Endometrium (tissue), 2 donors: ENCODE data around the gene OSCAR.

Experiments
- FAIRE-seq: peaks from 2 replicates; lab custom pipeline; 2012; peaks lifted over from hg19 to GRCh38; lab: Jason Lieb, UNC
- donor health status: control.
- donor health status: control.

Gene OSCAR, protein sequence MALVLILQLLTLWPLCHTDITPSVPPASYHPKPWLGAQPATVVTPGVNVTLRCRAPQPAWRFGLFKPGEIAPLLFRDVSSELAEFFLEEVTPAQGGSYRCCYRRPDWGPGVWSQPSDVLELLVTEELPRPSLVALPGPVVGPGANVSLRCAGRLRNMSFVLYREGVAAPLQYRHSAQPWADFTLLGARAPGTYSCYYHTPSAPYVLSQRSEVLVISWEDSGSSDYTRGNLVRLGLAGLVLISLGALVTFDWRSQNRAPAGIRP

DNA sequence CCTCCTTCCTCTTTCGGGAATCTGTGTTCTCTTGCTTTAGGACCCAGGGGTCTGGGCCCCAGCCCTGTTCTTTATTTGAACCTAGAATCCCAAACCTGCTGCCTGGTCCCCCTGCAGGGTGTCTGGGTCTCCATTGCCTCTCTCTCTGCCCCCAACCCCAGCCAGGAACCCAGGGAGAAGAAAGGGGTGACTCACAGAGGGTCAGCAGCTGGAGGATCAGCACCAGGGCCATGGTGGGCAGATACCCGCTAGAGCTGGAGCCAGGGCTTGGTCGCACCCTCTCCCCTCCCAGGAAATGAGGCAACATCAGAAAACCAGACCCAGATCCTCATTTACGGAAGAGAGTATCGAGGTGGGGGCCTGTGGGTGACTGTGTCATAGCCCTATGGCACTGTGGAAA lies at the start of gene OSCAR:
Gene OSCAR, minus strand, starts transcription at position 243 of the 400 bp plus-strand sequence. Its CDS starts 11 bp downstream, at position 232.
- no peak for FAIRE-seq

DNA sequence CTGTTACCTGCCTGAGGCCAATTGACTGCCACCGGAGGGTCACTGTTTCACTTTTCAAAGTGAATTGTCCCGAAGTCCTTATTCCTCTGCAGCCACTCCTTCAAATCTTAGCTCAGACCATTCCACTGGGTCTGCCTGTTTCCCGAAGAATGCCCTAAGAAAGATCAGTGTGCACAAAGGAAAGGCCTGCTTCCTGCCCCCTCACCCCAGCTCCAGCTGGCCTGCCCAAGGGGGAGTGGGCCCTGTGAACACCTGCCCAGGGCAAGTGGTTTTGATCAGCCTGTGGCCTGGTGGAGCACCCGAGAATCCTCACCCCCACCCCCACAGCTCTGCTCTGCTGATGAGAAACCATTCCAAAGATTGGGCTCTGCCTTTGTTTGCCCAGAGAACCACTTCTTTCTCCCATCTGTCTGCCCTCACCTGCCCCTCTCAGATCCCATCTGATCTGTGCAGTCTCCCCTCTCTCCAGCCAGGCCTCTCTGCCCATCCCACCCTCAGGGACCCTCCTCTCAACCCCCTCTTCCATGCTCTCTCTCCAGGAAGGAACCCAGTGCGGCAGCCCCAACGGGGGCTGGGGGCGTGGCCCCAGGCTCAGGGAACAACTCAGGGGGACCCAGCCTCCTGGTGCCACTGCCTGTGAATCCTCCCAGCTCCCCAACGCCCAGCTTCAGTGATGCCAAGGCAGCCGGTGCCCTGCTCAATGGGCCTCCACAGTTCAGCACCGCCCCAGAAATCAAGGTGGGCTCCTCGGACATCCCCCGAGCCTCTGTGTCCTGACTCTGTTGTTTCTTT lies 48.6 kb upstream of the OSCAR start:
- FAIRE-seq = no peak

DNA sequence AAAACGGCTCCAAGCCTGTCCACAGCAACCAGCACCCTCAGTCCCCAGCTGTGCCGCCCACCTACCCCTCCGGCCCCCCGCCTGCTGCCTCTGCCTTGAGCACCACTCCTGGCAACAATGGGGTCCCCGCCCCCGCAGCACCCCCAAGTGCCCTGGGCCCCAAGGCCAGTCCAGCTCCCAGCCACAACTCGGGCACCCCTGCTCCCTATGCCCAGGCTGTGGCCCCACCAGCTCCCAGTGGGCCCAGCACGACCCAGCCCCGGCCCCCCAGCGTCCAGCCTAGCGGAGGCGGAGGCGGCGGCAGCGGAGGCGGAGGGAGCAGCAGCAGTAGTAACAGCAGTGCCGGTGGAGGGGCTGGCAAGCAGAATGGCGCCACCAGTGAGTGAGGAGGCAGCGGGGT lies 47.6 kb upstream of the OSCAR start:
- FAIRE-seq = no peak

DNA sequence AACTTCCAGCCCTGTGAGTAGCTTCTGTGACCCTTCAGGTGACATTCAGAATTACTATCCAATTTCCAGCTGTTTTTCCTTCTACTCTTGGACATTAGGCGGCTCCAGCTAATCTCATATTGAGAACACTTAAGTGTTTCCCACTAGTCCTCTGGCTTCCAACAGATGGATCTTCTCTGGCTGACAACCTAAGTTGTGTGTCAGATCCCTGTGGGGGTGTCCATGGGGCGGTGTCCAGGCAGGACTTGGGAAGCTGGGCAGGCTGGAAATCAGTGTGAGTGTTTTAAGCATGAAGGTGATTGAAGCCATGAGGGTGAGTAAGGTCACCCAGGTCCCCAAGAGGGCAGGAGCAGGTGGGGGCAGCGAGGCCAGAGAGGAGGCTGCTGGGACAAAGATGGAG lies 47.1 kb upstream of the OSCAR start:
- FAIRE-seq = no peak

DNA sequence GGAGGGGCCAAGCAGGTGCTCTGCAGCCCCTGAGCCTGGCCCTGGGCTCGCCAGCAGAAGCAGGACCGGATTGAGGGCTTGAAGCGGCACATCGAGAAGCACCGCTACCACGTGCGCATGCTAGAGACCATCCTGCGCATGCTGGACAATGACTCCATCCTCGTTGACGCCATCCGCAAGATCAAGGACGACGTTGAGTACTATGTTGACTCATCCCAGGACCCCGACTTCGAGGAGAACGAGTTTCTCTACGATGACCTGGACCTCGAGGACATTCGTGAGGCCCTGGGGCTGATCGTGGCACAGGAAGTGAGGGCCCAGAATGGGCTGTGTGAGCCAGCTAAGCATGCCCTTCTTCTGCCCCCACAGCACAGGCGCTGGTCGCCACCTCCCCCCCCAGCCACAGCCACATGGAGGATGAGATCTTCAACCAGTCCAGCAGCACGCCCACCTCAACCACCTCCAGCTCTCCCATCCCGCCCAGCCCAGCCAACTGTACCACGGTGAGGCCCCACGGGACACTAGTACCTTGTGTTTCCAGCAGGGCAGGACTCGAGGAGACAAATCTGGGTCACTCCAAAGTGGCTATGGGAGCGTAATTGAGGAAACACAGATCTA lies 45.0 kb upstream of the OSCAR start:
- FAIRE-seq = no peak

DNA sequence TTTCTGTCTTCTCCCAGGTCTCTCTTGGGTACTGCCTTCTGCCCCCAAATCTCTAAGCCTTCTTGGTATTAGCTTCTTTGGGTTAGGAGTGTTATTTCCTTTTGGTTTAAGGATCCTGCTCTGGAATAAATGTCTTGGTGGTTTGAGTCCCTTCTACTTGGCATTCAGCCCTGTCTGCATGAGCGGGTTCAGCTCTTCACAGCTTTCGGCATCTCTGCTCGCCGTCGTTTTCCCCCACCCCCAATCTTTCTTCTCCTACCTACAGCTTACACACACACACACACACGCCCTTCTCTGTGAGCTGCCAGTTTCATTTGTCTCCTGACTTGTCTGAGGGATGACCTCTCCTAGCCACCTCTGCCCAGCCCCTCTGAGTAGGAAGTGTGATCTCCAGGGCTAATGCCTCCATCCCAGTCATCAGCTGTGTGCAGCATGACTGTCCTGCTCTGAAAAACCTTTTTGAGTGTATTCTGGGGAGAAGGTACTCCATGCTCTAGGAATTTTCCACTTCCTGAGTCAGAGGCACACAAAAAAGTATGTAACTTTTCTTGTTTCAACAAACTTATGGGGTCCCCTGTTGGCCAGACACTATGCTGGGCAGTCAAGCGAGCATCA lies 41.7 kb upstream of the OSCAR start:
- no peak for FAIRE-seq

DNA sequence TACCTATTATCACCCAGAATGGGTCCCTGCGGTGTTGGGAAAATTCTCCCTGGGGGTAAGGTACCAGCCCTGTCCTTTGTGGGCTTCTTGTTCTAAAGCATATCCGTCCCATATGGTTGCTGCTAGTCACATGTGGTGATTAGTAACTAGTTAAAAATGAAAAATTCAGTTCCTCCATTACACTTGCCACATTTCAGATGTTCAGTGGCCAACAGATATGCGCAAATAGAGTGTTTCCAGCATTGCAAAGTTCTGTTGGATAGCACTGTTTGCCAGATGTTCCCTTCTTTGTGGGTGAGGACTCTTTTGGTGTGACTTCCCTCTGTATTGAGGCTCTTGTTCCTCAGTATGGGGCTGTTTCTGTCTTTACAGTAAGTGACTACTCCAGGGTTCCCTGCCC lies 40.8 kb upstream of the OSCAR start:
- no peak for FAIRE-seq

DNA sequence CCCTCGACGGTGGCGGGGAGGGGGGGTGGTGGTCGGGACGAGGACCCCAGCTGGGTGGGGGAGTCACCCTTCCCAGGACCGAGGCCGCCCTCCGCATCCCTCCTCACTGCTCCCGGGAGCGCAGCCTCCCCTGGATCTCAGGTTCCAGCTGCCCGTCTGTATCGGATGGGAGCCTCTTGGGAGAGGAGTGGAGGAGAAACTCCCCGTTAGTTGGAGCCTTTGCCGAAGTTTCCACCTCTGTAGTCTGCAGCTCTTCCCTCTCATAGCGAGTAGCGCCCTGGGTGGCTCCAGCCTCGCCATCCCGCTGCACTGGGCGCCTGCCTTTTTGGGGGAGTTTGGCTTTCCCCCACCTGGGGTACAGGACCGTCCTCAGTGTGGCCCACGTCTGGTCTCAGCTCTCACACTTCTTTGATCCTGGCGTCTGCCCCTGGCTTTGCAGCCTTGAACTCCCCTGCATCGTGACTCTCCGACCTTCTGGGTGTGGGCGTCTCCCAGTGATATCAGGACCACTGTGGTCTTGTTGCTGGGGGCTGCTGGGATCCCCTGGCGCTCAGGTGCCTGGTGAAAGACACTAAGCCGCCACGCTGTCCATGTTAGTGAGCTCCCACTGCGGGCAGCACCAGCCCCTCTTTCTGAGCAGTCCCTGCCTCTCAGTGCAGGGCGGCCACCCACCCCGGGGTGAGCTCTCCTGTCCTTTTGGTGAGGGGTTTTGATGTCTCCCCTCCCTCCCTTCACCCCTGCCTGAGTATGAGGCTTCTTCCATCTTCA lies 38.1 kb upstream of the OSCAR start:
- FAIRE-seq = no peak

DNA sequence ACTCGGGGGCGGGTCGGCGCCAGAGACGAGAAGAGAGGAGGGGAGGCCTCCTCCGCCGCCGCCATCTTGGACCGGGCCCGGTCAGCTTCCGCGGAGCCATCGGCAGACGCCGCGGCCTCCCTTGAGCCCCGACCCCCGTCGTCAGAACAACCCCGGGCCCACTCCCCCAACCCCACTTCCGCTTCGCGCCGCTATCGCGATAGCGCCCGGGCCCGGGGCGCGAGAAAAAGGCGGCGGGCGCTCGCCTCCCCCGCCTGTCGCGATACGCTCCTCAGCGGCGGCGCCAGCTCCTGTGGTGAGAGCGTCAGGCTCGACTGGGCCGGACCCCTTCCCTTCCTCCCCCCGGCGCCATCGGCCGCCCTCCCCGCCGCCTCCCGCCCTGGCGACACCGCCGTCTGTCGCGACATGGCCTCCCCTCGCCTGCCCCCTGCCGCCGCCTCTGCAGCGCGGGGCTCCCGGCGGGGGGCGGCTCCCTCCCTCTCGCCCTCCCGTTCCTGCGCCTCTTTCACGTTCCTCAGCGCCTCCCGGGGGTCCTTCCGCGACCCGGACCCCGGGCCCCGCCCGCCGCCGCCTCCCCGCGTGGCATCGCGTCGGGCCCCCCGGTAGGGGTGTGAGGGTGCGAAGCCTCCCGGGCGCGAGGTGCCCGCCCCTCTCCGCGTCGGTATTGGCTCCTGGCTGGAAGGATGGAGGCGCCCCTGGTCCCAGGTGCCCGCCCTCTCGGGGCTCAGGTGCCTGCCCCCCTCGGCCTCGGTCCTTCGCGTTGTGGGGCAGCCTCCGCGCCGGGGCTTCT lies 37.3 kb upstream of the OSCAR start, which contains the start of gene CNOT3:
Gene CNOT3, plus strand, starts transcription at position 64 of the 790 bp plus-strand sequence. CDS start 5,217 bp downstream, outside the sequence.
- no peak for FAIRE-seq

DNA sequence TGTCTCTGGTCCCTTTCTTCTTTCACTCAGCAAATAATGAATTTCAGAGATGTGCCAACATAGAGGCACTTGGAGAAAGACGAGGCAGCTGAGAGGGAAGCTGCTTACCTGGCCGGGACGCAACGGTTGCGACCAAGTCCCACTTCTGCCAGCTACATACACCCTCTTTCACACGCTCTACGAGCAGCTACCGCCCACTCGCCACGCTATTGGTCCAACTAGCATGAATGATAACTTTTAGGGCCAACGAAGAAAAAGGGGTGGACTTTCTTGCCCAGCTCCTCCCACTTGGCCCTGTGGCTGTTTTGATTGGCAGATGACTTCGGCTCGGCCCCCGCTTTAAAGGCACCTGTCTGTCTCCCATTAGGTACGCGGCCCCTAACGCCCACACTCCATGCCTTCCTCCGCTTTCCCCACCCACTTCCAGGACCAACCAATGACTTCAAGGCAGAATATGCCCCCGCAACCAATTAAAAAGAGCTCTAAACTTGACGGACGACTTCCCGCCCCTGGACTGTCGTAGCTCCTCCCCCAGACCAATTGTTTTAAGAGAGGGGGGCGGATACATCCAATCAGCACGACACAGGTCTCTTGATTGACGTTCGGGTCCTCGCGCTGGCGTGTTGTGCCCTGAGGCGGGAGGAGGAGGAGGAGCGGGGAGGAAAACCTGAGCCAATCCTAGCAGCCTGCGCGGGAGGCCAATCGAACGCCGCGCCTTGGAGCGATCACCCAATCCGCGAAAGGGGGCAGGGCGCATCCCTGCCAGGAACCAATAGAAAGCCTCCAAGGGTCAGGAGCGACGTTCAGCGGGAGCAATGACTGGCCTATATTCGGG lies 36.5 kb upstream of the OSCAR start:
- FAIRE-seq = peak; percentile 100

DNA sequence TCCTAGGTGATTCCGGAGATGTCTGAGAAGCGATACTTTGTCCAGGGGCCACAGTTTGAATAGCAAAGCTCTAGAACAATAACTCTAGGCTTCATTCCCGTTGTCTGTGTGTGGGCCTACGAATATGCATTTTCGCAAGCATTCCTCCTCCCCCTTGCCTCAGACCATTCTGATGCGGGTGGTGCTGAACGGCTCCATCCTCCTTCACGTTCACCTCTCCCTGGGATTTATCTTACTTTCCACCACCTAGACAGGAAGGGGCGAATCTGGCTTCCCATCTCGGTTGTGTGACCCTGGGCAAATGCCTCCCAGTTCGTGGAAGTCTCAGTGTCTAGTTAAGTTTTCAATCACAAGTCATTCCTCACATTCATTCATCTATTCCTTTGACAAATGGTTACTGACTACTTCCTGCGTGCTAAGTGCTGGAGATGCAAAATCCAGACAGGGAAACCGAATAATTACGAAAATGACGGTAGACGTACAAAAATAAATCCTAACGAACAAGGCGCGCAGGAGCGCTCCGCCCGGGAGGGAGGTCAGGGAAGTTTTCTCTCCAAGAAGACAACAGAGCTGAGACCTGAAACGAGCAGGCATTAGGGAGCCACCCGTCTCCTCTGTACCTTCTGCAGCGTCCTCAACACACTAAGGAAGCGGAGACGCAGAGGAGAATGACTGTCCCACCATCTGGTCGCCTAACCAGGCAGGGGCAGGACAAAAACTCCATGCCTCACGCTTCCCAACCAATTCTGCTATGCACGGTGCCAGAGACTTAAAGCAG lies 35.7 kb upstream of the OSCAR start:
- FAIRE-seq = no peak

DNA sequence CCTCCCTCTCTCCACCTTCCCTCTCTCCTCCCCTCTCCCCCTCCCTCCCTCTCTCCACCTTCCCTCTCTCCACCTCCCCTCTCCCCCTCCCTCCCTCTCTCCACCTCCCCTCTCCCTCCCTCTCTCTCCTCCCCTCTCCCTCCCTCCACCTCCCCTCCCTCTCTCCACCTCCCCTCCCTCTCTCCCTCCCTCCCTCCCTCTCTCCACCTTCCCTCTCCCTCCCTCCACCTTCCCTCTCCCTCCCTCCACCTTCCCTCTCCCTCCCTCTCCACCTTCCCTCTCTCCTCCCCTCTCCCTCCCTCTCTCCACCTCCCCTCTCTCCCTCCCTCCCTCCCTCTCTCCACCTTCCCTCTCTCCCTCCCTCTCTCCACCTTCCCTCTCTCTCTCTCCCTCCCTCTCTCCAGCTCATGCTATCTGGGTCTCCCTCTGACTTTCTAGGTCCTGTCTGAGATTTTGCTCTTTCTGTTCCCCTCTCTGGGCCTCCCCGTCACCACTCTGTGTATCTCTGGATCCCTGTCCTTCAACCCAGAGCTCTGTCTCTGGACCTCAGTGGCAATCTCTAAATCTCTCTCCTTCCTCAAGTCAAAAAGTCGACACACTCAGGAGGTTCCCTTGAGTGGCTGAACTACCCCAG lies 33.5 kb upstream of the OSCAR start:
- FAIRE-seq = no peak

DNA sequence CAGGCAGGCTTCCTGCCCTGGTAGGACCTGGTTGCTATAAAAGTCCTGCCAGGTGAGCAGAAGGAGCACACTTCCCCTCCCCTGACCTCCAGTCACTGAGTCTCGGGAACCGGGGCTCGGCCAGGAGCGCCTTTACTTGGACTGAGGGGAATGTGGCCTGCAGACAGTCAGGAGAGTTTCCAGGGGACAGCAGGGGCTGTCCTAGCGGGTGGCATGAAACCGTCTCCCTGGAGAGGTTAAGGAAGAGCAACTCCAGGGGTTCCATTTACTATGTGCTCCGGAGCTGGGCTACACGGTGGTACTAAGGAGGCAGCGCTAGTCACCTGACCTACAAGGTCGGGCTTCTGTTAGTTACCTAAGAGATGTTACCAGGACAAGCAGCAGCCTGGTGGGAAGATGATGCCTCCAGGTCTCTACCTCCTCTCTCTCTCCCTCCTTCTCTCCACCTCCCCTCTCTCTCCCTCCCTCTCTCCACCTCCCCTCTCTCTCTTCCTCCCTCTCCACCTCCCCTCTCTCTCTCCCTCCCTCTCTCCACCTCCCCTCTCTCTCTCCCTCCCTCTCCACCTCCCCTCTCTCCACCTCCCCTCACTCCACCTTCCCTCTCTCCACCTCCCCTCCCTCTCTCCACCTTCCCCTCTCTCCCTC lies 32.8 kb upstream of the OSCAR start:
- FAIRE-seq = no peak

DNA sequence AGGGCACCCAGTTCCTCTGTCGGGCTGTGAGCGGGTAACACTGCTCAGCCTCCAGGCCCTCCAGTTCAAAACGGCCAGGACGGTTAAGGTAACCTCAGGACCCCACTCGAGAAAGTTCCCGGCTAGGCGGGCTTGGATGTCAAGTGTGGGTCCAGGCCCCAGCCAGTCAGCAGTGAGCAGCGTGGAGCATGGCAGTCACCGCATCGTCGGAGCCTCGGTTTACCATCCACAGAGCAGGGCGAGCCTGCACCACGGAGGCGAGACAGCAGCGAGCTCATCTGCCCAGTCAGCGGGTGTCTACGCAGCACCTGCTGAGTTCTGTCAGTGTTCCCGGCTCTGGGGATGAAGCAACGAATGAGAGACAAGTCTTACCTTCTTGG lies 29.0 kb upstream of the OSCAR start:
- no peak for FAIRE-seq

DNA sequence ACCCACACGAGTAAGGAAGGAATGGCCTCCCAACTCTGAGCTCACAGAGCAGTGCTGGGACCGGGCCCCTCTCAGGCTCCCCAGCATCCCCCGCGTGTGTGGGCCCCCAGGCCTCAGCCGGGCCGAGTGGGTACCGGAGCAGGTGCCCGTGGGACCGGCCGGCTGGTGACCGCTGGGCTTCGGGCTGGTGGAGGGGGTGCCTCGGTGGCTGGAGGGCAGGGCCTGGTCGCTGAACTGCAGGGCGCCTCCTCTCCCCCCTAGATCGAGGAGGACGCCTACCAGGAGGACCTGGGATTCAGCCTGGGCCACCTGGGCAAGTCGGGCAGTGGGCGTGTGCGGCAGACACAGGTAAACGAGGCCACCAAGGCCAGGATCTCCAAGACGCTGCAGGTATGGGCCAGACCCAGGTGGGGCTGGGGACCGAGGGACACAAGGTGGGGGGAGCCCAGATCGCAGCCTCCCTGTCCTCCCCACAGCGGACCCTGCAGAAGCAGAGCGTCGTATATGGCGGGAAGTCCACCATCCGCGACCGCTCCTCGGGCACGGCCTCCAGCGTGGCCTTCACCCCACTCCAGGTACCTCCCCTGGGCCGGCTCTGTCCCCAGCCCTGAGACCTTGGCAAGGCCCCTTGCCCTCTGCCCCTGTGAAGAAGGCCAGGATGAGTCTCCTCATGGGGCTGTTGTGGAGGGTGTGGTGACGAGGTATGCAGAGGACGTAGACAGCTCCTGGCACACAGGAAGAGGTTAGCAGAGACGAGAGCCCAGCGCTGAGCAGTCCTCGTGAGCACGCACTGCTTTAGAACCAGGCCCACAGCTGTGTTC lies 28.4 kb upstream of the OSCAR start:
- no peak for FAIRE-seq

DNA sequence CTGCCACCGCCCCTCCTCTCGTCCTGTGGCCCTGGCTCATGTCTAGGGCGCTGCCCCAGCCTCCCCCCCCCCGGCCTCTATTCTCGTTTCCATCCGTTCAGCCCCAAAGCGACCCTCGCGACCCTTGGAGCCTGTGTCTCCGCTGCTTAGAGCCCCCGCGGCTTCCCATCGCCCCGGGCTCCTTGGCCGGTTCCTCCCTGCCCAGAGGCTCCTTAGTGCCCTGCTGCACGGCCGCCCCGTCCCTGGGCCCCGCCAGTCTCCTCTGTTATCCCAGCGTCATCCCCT lies 27.8 kb upstream of the OSCAR start:
- no peak for FAIRE-seq

DNA sequence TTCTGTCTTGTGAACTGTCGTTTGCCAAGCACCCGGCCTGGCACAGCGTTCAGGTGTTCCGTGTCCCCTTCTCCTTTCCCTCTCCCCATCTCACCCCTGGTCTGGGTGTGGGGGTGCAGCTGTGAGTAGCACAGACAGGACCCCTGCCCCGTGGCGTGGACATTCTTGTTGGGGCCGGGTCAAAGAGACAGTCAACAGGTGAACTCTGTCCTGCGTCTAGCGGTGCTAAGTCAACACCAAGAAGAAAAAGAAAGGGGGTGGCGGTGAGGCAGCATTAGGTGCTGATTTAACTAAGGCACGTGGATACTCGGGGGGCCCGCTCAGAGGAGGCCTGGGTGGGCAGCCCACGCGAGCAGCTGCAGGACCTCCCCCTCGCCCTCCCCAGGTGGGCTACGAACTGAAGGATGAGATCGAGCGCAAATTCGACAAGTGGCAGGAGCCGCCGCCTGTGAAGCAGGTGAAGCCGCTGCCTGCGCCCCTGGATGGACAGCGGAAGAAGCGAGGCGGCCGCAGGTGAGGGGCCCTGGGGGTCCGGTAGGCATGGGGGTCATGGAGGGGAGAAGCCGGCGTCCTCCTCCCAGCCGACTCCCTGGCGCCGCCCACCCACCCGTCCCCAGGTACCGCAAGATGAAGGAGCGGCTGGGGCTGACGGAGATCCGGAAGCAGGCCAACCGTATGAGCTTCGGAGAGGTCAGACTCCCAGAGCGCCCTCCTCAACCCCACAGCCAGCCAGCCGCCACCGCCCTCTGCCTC lies 27.3 kb upstream of the OSCAR start:
- FAIRE-seq = no peak
